GM18858 (cell line): ENCODE results near the gene CASP5.
A peak's percentile ranks its signal among the peaks of the same experiment; 100 is the strongest.
"Not testable (repeated sequence)": the region's sequence is repeated elsewhere in the genome, so short reads cannot be mapped to it uniquely, and the experiment has no call there.

Source experiments
- ATAC-seq: cut with Tn5 transposase; IDR thresholded peaks from one replicate; pipeline ENCODE4 v1.9.1; 2021; ENCODE audit not compliant: unreplicated experiment

Gene CASP5

DNA sequence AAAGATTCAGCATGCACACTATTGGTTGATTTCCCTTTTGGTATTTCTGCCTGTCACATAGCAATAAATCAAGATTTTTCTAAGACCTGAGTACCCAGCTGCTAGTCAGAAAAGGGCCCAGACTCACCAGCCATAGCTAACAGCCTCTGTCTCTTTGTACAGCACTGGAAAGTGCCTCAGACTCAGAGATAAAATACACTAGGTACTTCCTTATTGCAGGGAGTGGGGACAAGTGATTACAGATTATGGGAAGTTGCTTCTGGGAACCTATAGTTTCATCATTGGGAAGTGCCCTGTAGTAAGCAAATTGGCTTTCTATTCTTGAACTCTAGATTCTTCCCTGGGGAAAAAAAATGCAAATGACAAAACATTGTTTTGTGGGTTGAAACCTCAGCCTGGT, at the start of gene CASP5:
Gene CASP5 (minus strand): TSS at position 166 of the 400 bp plus-strand sequence. CDS start 32 bp downstream, at position 134.
- ATAC-seq, result no peak

DNA sequence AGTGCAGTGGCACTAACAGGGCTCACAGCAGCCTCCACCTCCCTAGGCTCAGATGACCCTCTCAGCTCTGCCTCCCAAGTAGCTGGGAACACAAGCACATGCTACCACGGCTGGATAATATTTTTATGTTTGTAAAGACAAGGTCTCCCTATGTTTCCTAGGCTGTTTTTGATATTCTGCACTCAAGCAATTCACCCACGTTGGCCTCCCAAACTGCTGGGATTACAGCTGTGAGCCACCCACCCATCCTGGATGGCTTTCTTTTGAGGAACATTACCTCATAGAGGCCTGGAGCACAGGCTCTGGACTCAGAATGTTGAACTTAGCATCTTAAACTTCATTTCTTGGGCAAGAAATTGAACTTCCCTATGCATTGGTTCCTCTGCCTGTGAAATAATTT, 49.1 kb upstream of the CASP5 start:
- ATAC-seq, result not testable (repeated sequence)

DNA sequence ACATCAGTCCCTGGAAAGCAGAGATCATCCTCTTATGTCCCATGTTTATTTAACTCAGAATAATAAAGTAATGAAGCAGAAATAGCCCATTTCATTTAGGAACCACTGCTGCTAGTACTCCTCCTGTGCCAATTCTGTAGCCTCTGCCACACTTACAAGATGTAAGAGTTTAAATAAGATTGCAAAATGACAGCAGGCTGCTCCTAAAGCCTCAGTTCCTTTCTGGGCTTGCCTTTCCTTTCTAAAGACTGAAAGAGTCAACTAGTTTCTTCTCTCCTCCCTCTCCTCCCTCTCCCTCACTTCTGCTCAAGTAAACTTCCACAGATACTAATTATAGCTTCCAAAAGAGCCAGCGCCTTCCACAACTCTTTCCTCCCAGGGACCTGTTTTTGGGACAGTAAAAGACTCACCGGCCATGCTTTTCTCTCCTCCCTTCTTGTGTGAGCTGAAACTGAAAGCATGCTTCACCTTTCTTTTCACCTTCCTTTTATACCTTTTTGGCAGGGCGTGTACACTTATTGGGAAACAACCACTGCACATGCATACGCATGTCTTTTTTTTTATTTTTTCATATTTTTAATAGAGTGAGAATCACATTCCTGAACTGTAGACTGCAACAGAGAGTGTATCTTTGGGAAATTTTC, 48.2 kb upstream of the CASP5 start:
- ATAC-seq, result no peak

- no peak for ATAC-seq
Observed at GRCh38 chr11:105070306-105070705, 47.3 kb upstream of the CASP5 start.

DNA sequence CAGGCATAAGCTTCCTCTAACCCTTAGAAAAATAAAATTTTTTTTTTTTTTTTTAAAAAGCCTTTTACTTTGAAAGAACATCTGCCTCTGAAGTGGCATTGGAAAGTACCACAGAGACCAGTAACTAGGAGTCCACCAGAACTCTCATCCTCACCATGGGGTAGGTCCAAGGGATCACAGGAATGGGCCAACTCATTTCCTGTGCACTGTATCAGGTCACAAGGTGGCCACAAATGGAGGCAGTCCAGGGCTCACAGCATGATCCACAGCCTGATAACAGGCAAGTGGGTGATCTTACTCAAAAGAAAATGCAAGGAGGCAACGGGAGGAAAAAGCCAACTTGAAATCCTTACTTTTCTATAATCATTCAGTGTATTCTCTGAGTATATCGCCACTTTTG, 46.8 kb upstream of the CASP5 start:
- ATAC-seq, result not testable (repeated sequence)

GRCh38 chr11:105063245-105063941, 40.4 kb upstream of the CASP5 start:
- not testable (repeated sequence) for ATAC-seq

GRCh38 chr11:105057432-105057831, 34.5 kb upstream of the CASP5 start:
- no peak for ATAC-seq

GRCh38 chr11:105056446-105056845, 33.5 kb upstream of the CASP5 start:
- no peak for ATAC-seq

GRCh38 chr11:105054723-105055493, 31.9 kb upstream of the CASP5 start:
- ATAC-seq, result no peak

GRCh38 chr11:105052487-105052886, 29.5 kb upstream of the CASP5 start:
- no peak for ATAC-seq

DNA sequence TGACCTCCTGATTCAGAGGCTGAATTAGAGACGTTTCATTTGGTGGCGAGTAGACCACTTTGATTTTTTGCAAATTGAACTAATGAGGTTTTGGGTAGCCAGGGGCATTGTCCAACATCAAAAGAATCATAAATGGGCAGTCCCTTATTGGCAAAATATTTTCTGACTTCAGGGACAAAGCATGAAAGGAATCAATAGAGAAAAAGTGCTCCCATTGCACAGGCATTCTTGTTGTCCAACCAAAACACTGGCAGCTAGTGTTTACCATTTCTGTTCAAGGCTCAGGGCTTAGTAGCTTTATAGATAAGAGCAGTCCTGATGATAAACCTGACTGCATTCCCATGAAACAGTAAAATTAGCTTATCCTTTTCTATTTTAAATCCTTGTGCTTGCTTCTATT, 28.6 kb upstream of the CASP5 start:
- no peak for ATAC-seq

GRCh38 chr11:105049481-105049880, 26.5 kb upstream of the CASP5 start:
- ATAC-seq, result no peak

GRCh38 chr11:105046898-105047579, 24.1 kb upstream of the CASP5 start:
- ATAC-seq, result no peak

DNA sequence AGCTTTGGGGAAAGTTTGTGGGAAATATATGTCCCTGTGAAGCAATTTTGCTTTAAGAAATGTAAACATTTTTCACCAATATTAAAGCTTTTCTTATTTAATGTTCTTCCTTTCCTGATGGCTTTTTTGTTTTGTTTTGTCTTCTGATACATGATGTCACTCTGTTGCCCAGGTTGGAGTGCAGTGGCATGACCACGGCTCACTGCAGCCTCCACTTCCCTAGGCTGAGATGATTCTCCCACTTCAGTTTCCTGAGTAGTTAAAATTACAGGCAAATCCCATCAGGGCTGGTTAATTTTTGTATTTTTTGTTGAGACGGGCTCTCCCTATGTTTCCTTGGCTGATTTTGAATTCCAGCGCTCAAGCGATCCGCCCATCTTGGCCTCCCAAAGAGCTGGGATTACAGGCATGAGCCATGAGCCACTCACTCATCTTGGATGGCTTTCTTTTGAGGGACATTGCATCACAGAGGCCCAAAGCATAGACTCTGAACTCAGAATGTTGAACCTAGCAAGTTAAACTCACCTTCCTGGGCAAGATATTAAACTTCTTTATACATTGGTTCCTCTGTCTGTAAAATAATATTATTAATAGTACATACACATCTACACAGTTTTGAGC, 22.8 kb upstream of the CASP5 start:
- ATAC-seq, result no peak

- ATAC-seq, result peak; percentile 99
Observed at GRCh38 chr11:105044557-105045524, 21.9 kb upstream of the CASP5 start, which contains the start of gene CARD16. Gene CARD16, minus strand, starts transcription at chr11:105045335. Its CDS starts 38 bp downstream, at chr11:105045297.

DNA sequence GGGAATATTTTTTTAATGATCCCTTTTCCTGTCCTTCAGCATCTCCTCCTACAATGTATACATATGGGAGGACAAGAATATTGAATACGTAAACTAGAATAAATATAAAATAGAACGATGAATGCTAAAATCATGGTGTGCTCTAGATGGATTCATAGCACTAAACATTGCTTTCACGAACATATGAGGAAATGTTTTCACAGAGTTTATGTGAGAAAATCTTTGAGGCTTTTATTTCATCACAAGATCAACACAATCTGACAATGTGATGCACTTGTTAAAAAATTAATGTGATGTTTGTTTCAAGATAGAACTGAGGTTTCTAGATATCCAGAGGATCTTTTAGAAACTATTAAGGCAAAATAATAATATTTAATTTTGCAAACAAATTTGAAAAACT, 19.2 kb upstream of the CASP5 start:
- ATAC-seq, result no peak

DNA sequence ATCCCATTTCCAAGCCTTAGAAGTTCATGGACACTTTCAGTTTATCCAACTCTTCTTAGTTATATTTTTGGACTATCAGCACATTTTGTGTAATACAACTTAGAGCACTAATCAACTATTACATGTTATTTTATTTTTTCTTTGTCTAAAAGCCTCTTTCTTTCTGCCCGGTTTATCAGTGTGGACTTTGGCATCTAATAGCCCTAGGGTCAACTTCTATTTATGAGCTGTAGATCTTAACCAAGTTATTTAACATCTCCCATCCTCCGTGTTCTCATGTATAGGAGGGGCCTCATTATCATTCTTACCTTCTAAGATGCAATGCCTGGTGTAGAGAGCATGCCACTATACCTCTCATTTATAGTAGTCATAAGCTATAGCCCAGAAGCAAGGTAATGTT, 17.7 kb upstream of the CASP5 start:
- no peak for ATAC-seq

- peak; percentile 90 for ATAC-seq
Observed at GRCh38 chr11:105034813-105035620, 12.0 kb upstream of the CASP5 start, which contains the start of gene CASP1. Gene CASP1, minus strand, starts transcription at chr11:105035144. Its CDS starts 31 bp downstream, at chr11:105035113.

DNA sequence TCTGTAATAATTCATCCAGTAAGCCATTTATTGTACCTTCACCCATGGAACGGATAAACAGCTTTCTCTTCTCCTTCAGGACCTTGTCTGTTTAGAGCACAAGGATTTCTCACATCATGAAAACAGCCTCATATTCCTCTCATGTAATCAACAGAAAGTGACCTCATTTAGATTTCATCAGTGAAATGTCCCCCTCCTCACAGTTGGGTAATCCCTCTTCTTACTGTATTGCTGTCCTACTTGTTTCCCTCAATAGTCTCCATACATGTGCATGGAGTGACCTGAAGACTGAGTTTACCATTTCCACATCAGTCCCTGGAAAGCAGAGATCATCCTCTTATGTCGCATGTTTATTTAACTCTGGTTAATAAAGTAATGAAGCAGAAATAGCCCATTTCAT, 11.4 kb upstream of the CASP5 start:
- not testable (repeated sequence) for ATAC-seq
